ENCODE results near the gene ZKSCAN2.

The ZKSCAN2 gene

DNA sequence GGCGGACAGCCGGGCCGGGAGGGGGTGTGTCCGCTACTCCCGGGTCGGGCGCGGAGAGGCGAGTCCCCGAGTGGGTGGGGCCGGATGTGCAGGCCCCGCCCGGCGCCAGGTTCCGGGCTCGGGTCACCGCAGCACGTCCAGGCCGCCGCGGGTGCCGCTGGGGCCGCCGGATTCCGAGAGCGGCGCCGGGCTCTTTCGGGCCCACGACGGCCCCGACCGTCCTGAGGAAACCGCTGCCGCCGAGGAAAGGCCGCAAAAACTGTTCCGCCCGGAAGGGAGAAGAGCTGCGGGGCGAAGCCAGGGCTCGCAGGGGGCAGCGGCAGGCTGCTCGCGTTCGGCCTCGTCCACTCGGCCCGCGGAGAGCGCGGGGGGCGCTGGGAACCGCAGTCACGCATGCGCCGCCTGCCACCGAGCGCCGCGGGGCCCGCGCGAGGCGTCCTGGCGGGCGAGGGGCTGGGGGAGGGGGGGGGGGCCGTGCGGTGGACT, at the start of gene ZKSCAN2:
ZKSCAN2 (minus strand) TSS at position 376 of the 486 bp plus-strand sequence. CDS start 718 bp downstream, outside the sequence.
- in situ Hi-C loops (cut with MboI; ENCODE audit: low pct_unique_long_range_greater_than_20kb, low sequenced_read_pairs) = no loop called here

DNA sequence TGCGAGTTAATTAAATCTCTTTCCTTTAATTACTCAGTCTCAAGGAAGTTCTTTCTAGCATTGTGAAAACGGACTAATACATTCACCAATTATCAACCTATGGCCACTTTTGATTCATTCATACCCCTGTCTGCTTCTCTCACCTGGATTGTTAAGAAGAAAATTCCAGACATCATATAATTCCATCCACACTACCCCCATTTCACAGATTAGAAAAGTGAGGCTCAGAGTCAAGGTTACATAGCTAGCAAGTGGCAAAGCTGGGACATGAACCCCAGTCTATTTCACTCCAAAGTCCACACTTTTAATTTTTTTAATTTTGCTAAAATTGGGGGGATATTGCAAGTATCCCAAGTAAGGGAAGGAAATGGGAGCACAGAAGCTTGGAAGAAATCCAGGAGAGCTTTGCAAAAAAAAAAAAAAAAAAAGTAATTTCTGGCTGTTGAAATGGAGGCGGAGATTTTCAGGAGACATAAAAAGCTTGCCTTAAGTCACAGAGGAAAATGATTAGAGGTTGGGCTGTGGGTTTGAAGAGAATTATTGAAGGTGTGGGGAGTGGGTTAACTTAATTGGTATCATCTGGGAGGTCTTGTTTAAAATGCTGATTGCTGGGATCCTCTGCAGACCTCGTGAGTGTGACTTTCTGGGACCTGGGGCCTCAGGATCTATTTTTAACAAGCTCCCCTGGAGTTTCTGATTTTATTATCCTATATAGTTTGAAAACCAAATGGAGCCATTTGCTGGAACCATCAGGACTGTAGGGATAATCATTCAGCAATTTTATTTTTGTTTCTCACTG, 42.3 kb upstream of the ZKSCAN2 start:
- in situ Hi-C loops (cut with MboI; ENCODE audit: low pct_unique_long_range_greater_than_20kb, low sequenced_read_pairs) = no loop called here
- DNase-seq = no peak

More for the DNA sequence above, at the start of gene ZKSCAN2:
- DNase-seq = peak; percentile 88

DNA sequence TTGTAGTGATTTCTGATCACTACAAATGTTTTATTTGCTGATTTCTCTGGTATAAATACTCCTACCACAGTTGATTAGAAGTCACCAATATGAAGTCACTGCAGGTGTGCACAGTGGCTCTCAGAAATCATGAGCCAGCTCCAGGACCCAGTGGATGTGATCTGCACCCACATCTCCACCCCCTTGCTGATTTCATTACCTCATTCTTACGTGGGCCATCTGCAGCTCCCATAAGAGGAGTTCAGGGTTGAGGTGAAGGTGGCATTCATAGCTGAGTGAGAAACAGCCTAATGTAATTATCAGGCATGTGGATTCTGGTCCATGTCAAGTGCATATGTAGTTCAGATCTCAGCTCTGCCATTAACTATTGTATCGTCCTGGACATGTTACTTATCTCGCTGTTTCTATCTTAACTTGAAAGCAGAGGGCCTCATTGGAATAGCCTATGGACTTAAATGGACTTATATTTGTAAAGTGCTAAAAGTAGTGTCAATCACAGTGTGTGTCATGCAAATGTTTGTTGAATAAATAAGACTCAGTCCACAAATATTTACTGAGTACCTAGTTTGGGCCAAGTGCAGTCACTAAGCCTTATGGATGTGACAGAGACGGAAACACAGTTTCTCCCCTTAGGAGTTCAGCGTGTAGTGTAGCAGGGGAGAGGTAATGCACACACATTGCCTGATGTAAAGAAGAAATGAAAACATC, 40.7 kb upstream of the ZKSCAN2 start:
- in situ Hi-C loops (cut with MboI; ENCODE audit: low pct_unique_long_range_greater_than_20kb, low sequenced_read_pairs) = no loop called here

DNA sequence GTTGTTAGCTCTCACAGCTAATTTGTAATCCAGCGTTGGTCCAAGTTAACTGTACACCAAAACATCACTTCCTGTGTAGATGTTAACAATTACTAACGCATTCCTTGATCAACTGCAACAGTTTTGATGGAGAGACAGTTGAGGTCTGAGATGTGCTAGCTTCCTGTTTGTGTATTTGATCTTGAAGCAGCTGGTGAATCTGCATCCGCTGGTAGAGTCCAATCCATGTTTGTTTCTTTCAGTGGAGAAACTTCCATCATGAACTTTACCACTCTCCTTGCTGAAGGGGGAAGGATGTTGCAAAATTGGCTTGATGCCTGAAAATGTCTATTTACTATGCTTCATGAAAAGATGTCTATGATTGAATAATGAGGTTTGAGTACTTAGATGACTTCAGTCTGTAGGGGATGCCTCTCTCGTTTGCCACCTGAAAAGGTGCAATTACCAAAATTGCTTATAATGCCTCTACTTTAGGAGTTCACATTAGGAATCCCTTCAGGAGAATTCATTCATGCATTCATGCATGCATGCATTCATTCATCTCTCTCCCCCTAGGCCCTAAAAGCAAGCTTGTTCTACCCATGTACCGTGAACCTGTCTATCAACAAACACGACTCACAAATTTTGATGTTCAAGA, 39.6 kb upstream of the ZKSCAN2 start:
- in situ Hi-C loops (cut with MboI; ENCODE audit: low pct_unique_long_range_greater_than_20kb, low sequenced_read_pairs) = no loop called here
- no peak for DNase-seq

More for the DNA sequence above, 40.7 kb upstream of the ZKSCAN2 start:
- DNase-seq = no peak

DNA sequence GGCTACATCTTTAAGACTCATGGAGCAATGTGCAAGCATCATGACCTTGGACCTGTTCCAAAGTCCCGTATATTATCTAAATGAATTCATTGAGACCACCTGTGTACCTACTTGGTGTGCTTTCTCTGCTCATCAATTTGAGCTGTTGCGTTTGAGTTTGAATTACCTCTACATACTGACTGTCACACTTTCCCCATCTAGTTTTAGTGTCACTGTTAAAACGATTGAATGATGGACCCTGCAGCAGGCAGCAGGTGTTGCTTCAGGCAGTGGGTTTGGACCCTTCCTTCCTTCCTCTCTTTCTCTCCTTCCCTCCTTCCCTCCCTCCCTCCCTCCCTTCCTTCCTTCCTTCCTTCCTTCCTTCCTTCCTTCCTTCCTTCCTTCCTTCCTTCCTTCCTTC, 33.9 kb upstream of the ZKSCAN2 start:
- DNase-seq = no peak
- in situ Hi-C loops (cut with MboI; ENCODE audit: low pct_unique_long_range_greater_than_20kb, low sequenced_read_pairs) = no loop called here

DNA sequence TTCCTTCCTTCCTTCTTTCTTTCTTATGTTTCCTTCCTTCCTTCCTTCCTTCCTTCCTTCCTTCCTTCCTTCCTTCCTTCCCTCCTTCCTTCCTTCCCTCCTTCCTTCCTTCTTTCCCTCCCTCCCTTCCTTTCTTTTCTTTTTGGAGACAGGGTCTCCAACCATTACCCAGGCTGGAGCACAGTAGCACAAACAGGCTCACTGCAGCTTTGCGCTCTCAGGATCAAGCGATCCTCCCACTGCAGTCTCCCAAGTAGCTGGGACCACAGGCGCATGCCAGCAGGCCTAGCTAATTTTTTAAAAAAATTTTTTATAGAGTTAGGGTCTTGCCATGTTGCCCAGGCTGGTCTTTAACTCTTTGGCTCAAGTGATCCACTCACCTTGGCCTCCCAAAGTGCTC, 31.8 kb upstream of the ZKSCAN2 start:
- DNase-seq = no peak
- in situ Hi-C loops (cut with MboI; ENCODE audit: low pct_unique_long_range_greater_than_20kb, low sequenced_read_pairs) = no loop called here

DNA sequence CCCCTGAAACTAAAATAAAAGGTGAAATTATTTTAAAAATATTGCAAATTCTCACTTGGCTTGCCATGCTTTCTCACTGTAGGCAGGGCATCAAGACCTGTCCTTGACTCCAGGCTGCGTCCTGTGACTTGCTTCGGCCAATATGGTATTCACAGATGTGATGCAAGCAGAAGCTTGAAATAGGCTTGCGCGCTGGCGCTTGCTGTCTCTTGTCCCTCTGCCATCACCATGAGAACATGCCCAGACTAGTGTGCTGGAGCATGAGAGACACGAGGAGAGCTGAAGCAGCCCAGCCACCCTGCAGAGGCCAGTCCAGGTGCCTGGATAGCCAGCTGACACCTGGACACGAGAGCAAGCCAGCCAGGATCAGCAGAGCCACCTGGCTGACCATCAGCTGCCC, 21.8 kb upstream of the ZKSCAN2 start:
- no peak for DNase-seq
- in situ Hi-C loops (cut with MboI; ENCODE audit: low pct_unique_long_range_greater_than_20kb, low sequenced_read_pairs) = no loop called here

DNA sequence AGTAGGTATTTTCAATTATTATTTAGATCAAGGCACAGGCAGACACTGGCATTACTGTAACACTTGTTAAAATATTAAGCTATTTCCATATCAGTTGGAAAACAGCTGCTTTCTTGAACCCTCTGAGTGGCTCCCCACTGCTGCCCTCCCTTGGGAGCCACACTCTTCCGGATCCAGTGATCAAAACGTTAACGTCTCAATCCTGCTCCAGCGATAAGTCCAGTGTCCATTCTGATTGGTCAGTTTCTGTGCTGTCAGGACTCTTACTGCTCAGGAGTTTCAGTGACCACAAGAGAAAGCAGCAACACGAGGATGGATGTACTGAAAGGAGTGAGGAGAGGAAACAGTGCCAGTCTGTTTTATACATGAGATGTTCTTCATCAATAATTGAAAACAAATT, 13.8 kb upstream of the ZKSCAN2 start:
- DNase-seq = no peak
- in situ Hi-C loops (cut with MboI; ENCODE audit: low pct_unique_long_range_greater_than_20kb, low sequenced_read_pairs) = no loop called here

DNA sequence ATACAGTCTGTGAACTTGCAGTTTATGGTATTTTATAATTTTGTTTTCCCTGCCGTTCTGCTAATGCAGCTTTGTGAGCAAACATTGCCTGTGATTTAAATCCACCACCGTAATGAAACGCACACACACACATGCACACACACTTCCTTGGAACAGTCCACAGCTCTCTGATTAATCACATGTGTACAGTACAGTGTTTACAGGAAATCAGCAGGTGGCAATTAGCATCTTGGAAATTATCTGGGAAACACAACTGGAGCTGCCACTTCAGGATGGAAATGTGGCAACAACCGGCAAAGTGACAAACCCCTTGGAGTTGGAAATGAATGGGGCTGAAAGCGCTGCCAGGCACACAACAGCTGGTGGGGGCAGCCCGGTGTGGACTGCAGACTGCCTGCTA, 12.9 kb upstream of the ZKSCAN2 start:
- in situ Hi-C loops (cut with MboI; ENCODE audit: low pct_unique_long_range_greater_than_20kb, low sequenced_read_pairs) = no loop called here
- no peak for DNase-seq

DNA sequence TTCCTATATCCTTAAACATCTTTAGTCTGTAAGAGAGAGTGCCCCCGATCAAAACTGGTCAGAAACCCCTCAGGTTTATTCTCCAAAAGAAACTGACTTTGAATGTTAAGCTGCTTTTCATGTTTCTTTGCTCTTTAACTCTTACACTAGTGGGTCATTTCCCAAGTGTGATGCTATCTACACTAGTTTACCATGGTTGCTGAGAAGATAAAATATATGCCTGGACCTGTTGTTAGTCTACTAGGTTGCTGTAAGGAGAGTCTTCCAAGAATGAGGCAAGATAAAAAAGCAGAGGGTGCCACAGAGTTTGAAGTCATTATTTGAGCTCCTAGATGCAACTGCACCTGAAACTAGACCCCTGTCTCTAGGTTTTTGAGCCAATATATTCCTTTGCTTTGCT, 12.2 kb upstream of the ZKSCAN2 start:
- no peak for DNase-seq
- in situ Hi-C loops (cut with MboI; ENCODE audit: low pct_unique_long_range_greater_than_20kb, low sequenced_read_pairs) = no loop called here

DNA sequence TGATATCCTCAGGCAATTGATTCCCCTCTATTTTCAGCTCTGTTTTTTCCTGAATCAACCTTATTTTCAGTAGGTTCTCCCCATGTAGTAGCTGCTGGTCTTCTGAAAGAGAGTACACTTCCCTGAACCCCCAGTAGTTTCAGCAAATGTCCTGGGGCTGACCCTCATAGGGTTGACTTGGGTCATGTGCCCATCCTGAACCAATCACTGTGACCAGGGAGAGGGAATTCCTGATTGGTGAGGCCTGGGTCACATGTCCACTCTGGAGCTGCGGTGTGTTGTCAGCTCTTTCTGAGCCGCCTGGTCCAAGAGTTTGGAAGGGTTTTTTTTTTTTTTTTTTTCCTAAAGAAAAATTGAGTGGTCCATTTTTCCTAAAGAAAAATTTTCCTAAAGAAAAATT, 8.3 kb upstream of the ZKSCAN2 start:
- in situ Hi-C loops (cut with MboI; ENCODE audit: low pct_unique_long_range_greater_than_20kb, low sequenced_read_pairs) = no loop called here
- no peak for DNase-seq

DNA sequence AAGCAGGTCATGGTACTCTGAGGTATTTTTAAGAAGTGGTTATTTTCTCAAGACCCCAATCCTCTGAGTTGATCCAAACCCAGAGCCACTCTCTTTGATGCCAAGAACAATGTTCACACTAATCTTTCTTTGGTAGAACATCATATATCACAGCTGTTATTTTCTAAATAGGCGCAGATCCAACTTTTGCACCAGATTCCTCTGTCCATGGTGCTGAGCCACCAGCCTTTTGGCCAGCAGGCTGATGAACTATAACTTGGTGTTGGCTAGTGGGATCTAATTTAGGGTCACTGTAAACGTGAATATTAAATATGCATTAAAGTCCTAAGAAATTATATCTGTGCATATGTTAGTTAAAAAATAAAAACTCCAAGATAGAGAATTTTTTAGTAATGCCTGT, 7.0 kb upstream of the ZKSCAN2 start:
- in situ Hi-C loops (cut with MboI; ENCODE audit: low pct_unique_long_range_greater_than_20kb, low sequenced_read_pairs) = no loop called here
- peak; percentile 23 for DNase-seq

DNA sequence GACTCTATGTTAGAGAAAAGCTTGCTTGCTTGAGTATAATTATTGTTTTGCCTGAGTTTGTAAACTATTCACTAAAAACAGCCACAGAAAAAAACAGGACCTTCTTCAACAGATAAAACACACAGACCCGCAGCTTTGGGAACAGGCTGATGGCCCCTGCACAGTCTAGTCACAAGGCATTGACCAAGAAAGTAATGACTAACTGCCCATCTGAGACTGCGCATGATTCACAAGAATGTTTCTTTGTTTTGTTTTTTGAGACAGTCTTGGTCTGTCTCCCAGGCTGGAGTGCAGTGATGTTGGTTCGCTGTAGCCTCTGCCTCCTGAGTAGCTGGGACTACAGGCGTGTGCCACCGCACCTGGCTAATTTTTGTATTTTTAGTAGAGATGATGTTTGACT, 2.8 kb upstream of the ZKSCAN2 start:
- in situ Hi-C loops (cut with MboI; ENCODE audit: low pct_unique_long_range_greater_than_20kb, low sequenced_read_pairs) = no loop called here

DNA sequence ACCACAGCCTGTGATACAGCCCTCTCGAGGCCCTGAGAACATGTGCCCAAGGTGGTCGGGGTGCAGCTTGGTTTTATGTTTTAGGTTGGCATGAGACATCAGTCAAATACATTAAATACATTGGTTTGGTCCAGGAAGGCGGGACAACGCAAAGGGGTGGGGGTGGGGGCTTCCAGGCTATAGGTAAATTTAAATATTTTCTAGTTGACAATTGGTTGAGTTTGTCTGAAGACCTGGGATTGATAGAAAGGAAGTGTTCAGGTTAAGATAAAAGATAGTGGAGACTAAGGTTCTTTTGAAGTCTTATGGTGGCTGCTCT, 1.2 kb upstream of the ZKSCAN2 start:
- no peak for DNase-seq
- in situ Hi-C loops (cut with MboI; ENCODE audit: low pct_unique_long_range_greater_than_20kb, low sequenced_read_pairs) = no loop called here

More for the DNA sequence above, 2.8 kb upstream of the ZKSCAN2 start:
- no peak for DNase-seq

DNA sequence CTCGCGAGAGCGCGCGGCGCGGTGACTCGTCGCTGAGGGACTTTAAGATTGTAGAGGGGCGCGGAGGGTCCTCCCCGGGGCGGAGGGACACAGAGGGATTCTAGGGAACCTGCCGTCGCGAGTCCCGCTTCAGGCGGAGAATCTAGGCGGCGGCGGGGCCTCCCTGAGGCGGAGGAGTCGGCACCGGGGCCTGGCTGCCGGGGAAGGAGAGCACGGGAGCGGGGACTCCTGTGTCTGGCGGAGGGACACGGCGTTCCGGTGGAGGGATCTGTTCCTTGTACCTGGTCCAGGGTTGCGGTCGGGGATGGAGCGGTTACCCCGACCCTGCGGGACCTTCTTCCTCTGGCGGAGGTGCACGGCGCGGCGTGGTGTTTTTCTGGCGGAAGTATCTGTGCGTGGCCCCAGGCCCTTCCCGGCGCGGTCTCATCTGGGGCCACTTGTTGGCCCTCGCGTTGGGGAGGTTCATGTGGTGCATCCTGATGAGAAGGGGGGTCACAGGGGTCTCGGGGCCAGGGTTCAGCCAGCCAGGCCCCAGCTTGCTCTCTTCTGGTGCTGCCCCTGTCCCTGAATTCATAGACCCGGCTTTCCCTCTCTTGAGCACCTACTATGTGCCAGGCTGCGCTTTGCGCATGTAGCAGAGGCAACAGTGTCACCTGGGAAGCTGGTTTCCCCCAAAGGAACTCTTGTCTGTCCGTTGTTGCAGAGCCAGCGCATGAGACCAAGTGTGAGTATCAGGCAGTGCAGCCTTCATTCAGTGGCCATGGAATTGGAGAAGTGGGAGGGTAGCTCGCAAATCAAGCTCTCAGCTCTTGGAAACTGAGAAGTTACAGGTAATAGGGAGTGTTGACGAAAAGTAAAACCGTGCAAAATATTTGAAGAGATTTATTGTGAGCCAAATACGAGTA, 563 bp upstream of the ZKSCAN2 start:
- DNase-seq = peak; percentile 88
- in situ Hi-C loops (cut with MboI; ENCODE audit: low pct_unique_long_range_greater_than_20kb, low sequenced_read_pairs) = no loop called here

DNA sequence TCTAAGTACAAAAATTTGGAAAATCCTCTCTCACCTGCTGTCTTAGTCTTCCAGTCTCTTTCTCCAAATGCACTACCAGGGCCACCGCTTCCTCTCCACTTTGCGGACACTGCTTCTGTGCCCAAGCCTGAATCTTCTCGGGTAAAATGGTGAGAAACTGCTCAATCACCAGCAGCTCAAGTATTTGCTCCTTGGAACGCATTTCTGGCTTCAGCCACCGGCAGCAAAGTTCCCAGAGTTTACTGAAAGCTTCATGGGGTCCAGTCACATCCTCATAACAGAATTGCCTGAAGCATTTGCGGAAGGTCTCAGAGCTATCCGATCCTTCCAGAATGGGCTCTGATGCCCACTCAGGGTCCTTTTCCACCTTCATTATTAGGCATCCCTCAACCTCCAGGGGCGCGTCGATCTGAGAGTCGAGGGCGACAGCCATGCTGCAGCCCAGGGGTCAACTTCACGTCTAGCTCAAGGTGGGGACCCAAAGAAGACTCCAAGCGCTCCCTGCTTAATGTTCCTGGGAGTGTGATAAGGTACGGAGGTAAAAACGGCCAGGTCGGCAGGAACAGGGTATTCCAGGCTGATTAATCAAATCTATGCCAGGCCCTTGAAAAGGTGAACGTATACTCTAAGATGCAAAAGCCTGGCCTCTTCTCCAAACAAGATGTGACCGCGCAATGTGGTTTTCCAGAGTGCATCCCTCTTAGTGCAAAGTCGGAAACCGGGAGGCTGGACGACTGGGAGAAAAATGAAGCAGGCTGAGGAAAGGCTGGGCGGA, 763 bp downstream of the ZKSCAN2 start:
- no peak for DNase-seq
- in situ Hi-C loops (cut with MboI; ENCODE audit: low pct_unique_long_range_greater_than_20kb, low sequenced_read_pairs) = no loop called here

DNA sequence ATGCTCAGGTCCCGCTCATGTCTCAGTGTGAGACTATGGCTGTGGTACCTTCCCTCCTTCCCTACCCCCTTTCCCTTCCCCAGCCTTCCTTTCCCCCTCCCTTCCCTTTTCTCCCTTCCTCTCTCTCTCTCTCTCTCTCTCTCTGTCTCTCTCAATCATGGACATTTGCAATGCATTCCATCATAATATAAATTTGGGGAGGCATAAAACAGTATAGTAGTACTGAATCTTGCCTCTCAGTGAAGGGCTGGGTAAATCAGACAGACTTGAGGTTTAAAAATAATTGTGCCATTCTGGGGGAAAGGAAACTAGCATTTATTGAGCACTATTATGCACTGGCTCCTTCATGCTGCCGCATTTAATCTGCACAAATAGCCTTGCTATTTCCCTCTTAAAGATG, 4.3 kb downstream of the ZKSCAN2 start:
- DNase-seq = no peak
- in situ Hi-C loops (cut with MboI; ENCODE audit: low pct_unique_long_range_greater_than_20kb, low sequenced_read_pairs) = no loop called here

DNA sequence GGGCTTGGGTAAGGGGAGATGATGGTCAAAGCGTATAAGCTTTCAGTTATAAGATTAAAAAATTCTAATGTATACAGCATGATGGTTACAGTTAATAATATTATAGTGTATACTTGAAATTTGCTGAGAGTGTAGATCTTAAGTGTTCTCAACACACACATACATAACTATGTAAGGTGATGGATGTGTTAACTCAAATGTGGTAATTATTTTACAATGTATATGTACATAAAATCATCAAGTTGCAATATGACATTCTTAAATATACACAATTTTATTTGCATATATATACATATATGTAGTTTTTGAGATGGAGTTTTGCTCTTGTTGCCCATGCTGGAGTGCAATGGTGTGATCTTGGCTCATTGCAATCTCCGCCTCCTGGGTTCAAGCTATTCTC, 7.2 kb downstream of the ZKSCAN2 start:
- in situ Hi-C loops (cut with MboI; ENCODE audit: low pct_unique_long_range_greater_than_20kb, low sequenced_read_pairs) = no loop called here
- no peak for DNase-seq

DNA sequence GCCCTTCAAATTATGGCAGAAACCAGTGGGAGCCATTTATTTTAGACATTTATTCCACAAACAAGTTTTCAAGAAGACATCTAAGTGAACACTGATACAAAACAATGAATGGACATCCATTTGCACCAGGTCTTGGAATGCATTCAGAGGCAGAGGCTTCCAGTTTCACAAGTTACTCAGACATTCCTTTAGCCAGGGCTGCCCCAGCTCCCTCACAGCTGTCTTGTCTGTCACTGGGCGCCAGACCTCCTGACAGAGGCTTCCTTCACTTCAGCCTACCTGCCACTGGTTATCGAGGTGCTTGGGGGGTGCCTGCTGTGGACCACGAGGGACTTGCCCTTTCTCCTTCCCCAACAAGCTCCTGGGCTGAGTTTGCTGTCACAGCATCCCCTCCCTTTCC, 21.7 kb downstream of the ZKSCAN2 start:
- DNase-seq = no peak
- in situ Hi-C loops (cut with MboI; ENCODE audit: low pct_unique_long_range_greater_than_20kb, low sequenced_read_pairs) = no loop called here

Data from KBM-7 (cell line).